HepG2 (cell line): ENCODE measurements around the gene MPZL3. TPM values are rescaled to one million over a fixed set of nuclear protein-coding genes. Genes with fewer than 3 reads are reported as not detected.
A peak's percentile ranks its signal among the peaks of the same experiment; 100 is the strongest.

Experiments
- CTCF ChIP-seq: sonication (generic); formaldehyde crosslinking; IDR thresholded peaks from 2 replicates; pipeline ENCODE4 v1.5.0; 2020; ENCODE audit warnings: mild to moderate bottlenecking, missing genetic modification reagents, moderate library complexity
- FOXA1 ChIP-seq, 2 experiments: fragments of 450-650 bp in 1 of 2; sonication (generic) in 1 of 2; formaldehyde crosslinking in 1 of 2; IDR thresholded peaks; 2 replicates each; pipeline versions ENCODE4 v1.4.0 to v1.6.1; 2016 to 2020; ENCODE audit warnings: missing genetic modification reagents in 1 of 2
- GABPB1 ChIP-seq: IDR thresholded peaks from 2 replicates; pipeline ENCODE4 v1.6.1; 2016; ENCODE audit warnings: mild to moderate bottlenecking, missing genetic modification reagents, moderate library complexity, missing compliant biosample characterization
- GTF2F1 ChIP-seq: fragments of 150-350 bp; IDR thresholded peaks from 2 replicates; pipeline ENCODE4 v1.6.1; 2014; ENCODE audit warnings: low read length
- HMGXB3 ChIP-seq: sonication (generic); formaldehyde crosslinking; IDR thresholded peaks from 2 replicates; pipeline ENCODE4 v1.4.0; 2020; ENCODE audit warnings: missing genetic modification reagents, borderline replicate concordance
- LCORL ChIP-seq, 2 experiments: fragments of 450-650 bp in 1 of 2; sonication (generic) in 1 of 2; formaldehyde crosslinking in 1 of 2; IDR thresholded peaks; 2 replicates each; pipeline versions ENCODE4 v1.5.0 to v1.6.1; 2017 to 2020; ENCODE audit warnings: antibody characterized with exemption in 1 of 2, missing genetic modification reagents in 1 of 2
- NR1H2 ChIP-seq: sonication (generic); formaldehyde crosslinking; IDR thresholded peaks from 2 replicates; pipeline ENCODE4 v1.8.1; 2022; ENCODE audit warnings: low read depth, missing genetic modification reagents, borderline replicate concordance
- SALL1 ChIP-seq: sonication (generic); formaldehyde crosslinking; IDR thresholded peaks from 2 replicates; pipeline ENCODE4 v1.8.0; 2022; ENCODE audit warnings: mild to moderate bottlenecking, missing genetic modification reagents
- TCF7L2 ChIP-seq: IDR thresholded peaks from 2 replicates; pipeline ENCODE4 v1.6.1; 2011; ENCODE audit warnings: mild to moderate bottlenecking, low read depth, low read length, moderate library complexity
- ZBTB38 ChIP-seq: sonication (generic); formaldehyde crosslinking; IDR thresholded peaks from 2 replicates; pipeline ENCODE4 v1.5.1; 2020; ENCODE audit warnings: mild to moderate bottlenecking, missing genetic modification reagents
- ZEB1 ChIP-seq: IDR thresholded peaks from 2 replicates; pipeline ENCODE4 v1.6.1; 2012; ENCODE audit warnings: mild to moderate bottlenecking, low read depth, inconsistent platforms; ENCODE audit not compliant: insufficient replicate concordance
- ZFX ChIP-seq: sonication (generic); formaldehyde crosslinking; IDR thresholded peaks from 2 replicates; pipeline ENCODE4 v1.4.0; 2020; ENCODE audit warnings: mild to moderate bottlenecking, low read depth, missing genetic modification reagents, moderate library complexity
- ZMYM3 ChIP-seq: sonication (generic); formaldehyde crosslinking; IDR thresholded peaks from 2 replicates; pipeline ENCODE4 v1.5.1; 2020; ENCODE audit warnings: mild to moderate bottlenecking, missing genetic modification reagents
- ZNF564 ChIP-seq: sonication (generic); formaldehyde crosslinking; IDR thresholded peaks from 2 replicates; pipeline ENCODE4 v1.8.1; 2023; ENCODE audit warnings: mild to moderate bottlenecking, missing genetic modification reagents
- ZSCAN31 ChIP-seq: sonication (generic); formaldehyde crosslinking; IDR thresholded peaks from 2 replicates; pipeline ENCODE4 v1.5.0; 2020; ENCODE audit warnings: low read depth, mild to moderate bottlenecking, missing genetic modification reagents
- polyA plus RNA-seq, 8 experiments: library from polyadenylated mRNA; depleted of rRNA in 3 of 8; stranded (reverse) in 7 of 8; unstranded in 1 of 8; fragments of >200 nt; fragmentation: Illumina TruSeq in 4 of 8; extraction: Trizol in 4 of 8; gene quantifications; 2 replicates each; pipeline versions ENCODE4 v1.2.1 to v1.2.3, GENCODE V29; 2011 to 2016; ENCODE audit warnings: low read depth in 4 of 8, missing spikeins in 1 of 8, mixed read lengths in 1 of 8; ENCODE audit not compliant: insufficient read depth in 1 of 8
- total RNA-seq, 5 experiments: library from RNA; depleted of rRNA; stranded (reverse); fragments of >200 nt; fragmentation: Illumina TruSeq; extraction: Trizol; gene quantifications; 2 replicates each; pipeline ENCODE4 v1.2.3, GENCODE V29; 2016; ENCODE audit warnings: low read depth in 1 of 5
- TF ChIP-seq, protein P1 (sequence below), 2 experiments: sonication (generic) in 1 of 2; formaldehyde crosslinking in 1 of 2; IDR thresholded peaks; 2 replicates each; pipeline versions ENCODE4 v1.5.1 to v1.6.1; 2011 to 2020; ENCODE audit warnings: borderline replicate concordance in 1 of 2, low read depth in 1 of 2, low read length in 1 of 2, mild to moderate bottlenecking in 1 of 2, missing genetic modification reagents in 1 of 2, moderate library complexity in 1 of 2

Gene MPZL3
- total and polyA plus RNA-seq, 2 of the 13 experiments (the other 11 are each of a cell fraction or from before 2014, with no cell fraction given): 5.3 to 9.3 TPM

DNA sequence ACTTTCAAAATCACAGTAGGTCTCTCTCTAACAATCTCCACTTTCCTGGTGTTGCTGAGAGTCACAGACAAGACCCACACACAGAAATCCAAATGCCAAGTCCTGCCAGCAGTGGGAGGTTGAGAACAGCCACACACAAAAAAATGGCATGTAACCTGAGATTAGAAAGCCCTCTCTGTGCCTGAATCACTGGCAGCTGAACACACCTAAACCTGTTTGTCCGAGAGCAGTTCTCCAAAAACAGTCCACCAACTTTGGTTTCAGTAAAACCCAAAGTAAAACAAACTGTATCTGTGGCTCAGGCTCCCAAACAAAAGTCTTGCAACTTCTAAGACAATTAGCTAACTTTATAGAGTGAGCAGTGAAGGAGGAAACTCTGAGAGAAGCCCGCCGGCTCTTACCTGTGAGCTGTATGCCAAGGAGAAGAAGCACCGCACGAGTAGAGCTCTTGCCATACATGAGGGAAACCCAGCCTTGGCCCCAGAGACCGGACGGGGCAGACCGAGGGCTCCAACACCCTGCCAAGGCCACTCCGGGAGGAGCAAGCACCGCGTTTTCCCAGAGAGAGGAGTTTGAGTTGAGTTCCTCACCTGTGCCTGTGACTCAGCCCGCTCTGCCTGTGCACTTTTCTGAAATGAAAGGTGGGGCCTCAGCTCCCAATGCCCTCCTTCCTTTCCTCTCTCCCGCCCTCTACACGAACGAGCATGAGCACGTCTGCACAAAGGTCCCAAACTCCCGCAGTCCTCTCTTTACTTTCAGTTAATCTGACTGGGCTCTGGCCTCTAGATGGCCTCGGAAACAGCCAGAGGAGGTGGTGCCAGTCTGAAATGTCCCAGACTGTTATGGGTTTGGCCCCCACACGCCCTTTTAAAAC lies 11.8 kb upstream of the MPZL3 start, which contains the start of gene MPZL2 (continued):
- TF ChIP-seq, protein P1, sequence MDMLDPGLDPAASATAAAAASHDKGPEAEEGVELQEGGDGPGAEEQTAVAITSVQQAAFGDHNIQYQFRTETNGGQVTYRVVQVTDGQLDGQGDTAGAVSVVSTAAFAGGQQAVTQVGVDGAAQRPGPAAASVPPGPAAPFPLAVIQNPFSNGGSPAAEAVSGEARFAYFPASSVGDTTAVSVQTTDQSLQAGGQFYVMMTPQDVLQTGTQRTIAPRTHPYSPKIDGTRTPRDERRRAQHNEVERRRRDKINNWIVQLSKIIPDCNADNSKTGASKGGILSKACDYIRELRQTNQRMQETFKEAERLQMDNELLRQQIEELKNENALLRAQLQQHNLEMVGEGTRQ (IDR thresholded peaks at IDR 0.05; ENCODE audit: low read depth, low read length): no peak
- TF ChIP-seq, protein P1 (CRISPR knock-in tag; IDR thresholded peaks at IDR 0.05; ENCODE audit: borderline replicate concordance): no peak
- TF ChIP-seq CTCF (CRISPR knock-in tag) (peak; percentile 59), ZEB1 (peak; percentile 81), HMGXB3 (CRISPR knock-in tag) (no peak; the same call in 1 of the 2 replicates), ZSCAN31 (CRISPR knock-in tag) (peak; percentile 49; the same call in 1 of the 2 replicates), SALL1 (CRISPR knock-in tag) (peak; percentile 59), FOXA1 (IDR thresholded peaks at IDR 0.05) (no peak), FOXA1 (CRISPR knock-in tag; IDR thresholded peaks at IDR 0.05) (no peak), GTF2F1 (no peak), NR1H2 (CRISPR knock-in tag) (no peak), LCORL (IDR thresholded peaks at IDR 0.05) (no peak), LCORL (CRISPR knock-in tag; IDR thresholded peaks at IDR 0.05) (peak; percentile 82), GABPB1 (peak; percentile 27; the same call in 1 of the 2 replicates), ZBTB38 (CRISPR knock-in tag) (peak; percentile 68), ZMYM3 (CRISPR knock-in tag) (peak; percentile 40; the same call in 1 of the 2 replicates), ZFX (peak; percentile 56; the same call in 1 of the 2 replicates), ZNF564 (CRISPR knock-in tag) (peak; percentile 74; the same call in 1 of the 2 replicates), TCF7L2 (no peak)
